A549 (cell line): ENCODE data around the gene AMMECR1.

Source experiments
- CHD2 ChIP-seq: fragments of 150-350 bp; IDR thresholded peaks from 2 replicates; pipeline ENCODE4 v1.6.1; 2014; ENCODE audit warnings: low read length; ENCODE audit not compliant: partially characterized antibody
- E2F6 ChIP-seq: IDR thresholded peaks from 2 replicates; pipeline ENCODE4 v1.6.1; 2012; ENCODE audit warnings: low read depth, borderline replicate concordance
- HOXB5 ChIP-seq: fragments of 250-450 bp; sonication (Bioruptor Pico); IDR thresholded peaks from 2 replicates; pipeline ENCODE4 v1.5.0; 2020; ENCODE audit warnings: mild to moderate bottlenecking, moderate library complexity
- KDM5A ChIP-seq: fragments of 200-600 bp; sonication (generic); IDR thresholded peaks from 2 replicates; pipeline ENCODE4 v1.6.1; 2016; ENCODE audit warnings: antibody characterized with exemption, mild to moderate bottlenecking
- MAFK ChIP-seq: fragments of 450-650 bp; IDR thresholded peaks from 2 replicates; pipeline ENCODE4 v1.6.1; 2014; ENCODE audit not compliant: partially characterized antibody
- MYC ChIP-seq: IDR thresholded peaks from 2 replicates; pipeline ENCODE4 v1.6.1; 2012; ENCODE audit warnings: mild to moderate bottlenecking, inconsistent platforms, low read length, improper control_type of control experiment, borderline replicate concordance
- POLR2A ChIP-seq: IDR thresholded peaks from 2 replicates; pipeline ENCODE4 v1.6.1; 2012; ENCODE audit warnings: mild to moderate bottlenecking, low read length
- SMC3 ChIP-seq: fragments of >200 bp; sonication (Bioruptor Twin); formaldehyde crosslinking; IDR thresholded peaks from 3 replicates; pipeline ENCODE4 v1.6.1; 2018; ENCODE audit warnings: inconsistent platforms
- ZSCAN20 ChIP-seq: fragments of 250-450 bp; sonication (Bioruptor Pico); IDR thresholded peaks from 2 replicates; pipeline ENCODE4 v1.8.0; 2022; ENCODE audit warnings: mild to moderate bottlenecking, moderate library complexity
- TF ChIP-seq, protein P1 (sequence below): fragments of >200 bp; sonication (Bioruptor Twin); formaldehyde crosslinking; IDR thresholded peaks from 3 replicates; pipeline ENCODE4 v1.5.1; 2016
- TF ChIP-seq, protein P2 (sequence below): IDR thresholded peaks from 2 replicates; pipeline ENCODE4 v1.6.1; 2012

- no peak for TF ChIP-seq POLR2A
- TF ChIP-seq ZSCAN20 (CRISPR knock-in tag) = no peak
- no peak for TF ChIP-seq MAFK
- TF ChIP-seq, protein P1, sequence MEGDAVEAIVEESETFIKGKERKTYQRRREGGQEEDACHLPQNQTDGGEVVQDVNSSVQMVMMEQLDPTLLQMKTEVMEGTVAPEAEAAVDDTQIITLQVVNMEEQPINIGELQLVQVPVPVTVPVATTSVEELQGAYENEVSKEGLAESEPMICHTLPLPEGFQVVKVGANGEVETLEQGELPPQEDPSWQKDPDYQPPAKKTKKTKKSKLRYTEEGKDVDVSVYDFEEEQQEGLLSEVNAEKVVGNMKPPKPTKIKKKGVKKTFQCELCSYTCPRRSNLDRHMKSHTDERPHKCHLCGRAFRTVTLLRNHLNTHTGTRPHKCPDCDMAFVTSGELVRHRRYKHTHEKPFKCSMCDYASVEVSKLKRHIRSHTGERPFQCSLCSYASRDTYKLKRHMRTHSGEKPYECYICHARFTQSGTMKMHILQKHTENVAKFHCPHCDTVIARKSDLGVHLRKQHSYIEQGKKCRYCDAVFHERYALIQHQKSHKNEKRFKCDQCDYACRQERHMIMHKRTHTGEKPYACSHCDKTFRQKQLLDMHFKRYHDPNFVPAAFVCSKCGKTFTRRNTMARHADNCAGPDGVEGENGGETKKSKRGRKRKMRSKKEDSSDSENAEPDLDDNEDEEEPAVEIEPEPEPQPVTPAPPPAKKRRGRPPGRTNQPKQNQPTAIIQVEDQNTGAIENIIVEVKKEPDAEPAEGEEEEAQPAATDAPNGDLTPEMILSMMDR = no peak
- TF ChIP-seq, protein P2, sequence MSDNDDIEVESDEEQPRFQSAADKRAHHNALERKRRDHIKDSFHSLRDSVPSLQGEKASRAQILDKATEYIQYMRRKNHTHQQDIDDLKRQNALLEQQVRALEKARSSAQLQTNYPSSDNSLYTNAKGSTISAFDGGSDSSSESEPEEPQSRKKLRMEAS = no peak
- no peak for TF ChIP-seq E2F6
- TF ChIP-seq CHD2 = no peak
- no peak for TF ChIP-seq SMC3
- TF ChIP-seq HOXB5 (CRISPR knock-in tag) = no peak
- TF ChIP-seq MYC = no peak
- no peak for TF ChIP-seq KDM5A
Measured at GRCh38 chrX:110155759-110156158, 162.1 kb downstream of the AMMECR1 start.
